ENCODE data around the gene PIH1D1. TPM values are rescaled to one million over a fixed set of nuclear protein-coding genes. Genes with fewer than 3 reads are reported as not detected.

PIH1D1 gene
- total RNA-seq, 1 experiment from 2014 or later = 153 TPM

- TF ChIP-seq, protein P1, sequence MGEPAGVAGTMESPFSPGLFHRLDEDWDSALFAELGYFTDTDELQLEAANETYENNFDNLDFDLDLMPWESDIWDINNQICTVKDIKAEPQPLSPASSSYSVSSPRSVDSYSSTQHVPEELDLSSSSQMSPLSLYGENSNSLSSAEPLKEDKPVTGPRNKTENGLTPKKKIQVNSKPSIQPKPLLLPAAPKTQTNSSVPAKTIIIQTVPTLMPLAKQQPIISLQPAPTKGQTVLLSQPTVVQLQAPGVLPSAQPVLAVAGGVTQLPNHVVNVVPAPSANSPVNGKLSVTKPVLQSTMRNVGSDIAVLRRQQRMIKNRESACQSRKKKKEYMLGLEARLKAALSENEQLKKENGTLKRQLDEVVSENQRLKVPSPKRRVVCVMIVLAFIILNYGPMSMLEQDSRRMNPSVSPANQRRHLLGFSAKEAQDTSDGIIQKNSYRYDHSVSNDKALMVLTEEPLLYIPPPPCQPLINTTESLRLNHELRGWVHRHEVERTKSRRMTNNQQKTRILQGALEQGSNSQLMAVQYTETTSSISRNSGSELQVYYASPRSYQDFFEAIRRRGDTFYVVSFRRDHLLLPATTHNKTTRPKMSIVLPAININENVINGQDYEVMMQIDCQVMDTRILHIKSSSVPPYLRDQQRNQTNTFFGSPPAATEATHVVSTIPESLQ (CRISPR knock-in tag; IDR thresholded peaks at IDR 0.05) = no peak
- TF ChIP-seq ESRRA (CRISPR knock-in tag; IDR thresholded peaks at IDR 0.05; ENCODE audit: borderline replicate concordance) (no peak), FOXJ3 (CRISPR knock-in tag; IDR thresholded peaks at IDR 0.05; ENCODE audit: borderline replicate concordance) (no peak), ZNF121 (CRISPR knock-in tag; IDR thresholded peaks at IDR 0.05) (no peak)
- TF ChIP-seq, protein P2, sequence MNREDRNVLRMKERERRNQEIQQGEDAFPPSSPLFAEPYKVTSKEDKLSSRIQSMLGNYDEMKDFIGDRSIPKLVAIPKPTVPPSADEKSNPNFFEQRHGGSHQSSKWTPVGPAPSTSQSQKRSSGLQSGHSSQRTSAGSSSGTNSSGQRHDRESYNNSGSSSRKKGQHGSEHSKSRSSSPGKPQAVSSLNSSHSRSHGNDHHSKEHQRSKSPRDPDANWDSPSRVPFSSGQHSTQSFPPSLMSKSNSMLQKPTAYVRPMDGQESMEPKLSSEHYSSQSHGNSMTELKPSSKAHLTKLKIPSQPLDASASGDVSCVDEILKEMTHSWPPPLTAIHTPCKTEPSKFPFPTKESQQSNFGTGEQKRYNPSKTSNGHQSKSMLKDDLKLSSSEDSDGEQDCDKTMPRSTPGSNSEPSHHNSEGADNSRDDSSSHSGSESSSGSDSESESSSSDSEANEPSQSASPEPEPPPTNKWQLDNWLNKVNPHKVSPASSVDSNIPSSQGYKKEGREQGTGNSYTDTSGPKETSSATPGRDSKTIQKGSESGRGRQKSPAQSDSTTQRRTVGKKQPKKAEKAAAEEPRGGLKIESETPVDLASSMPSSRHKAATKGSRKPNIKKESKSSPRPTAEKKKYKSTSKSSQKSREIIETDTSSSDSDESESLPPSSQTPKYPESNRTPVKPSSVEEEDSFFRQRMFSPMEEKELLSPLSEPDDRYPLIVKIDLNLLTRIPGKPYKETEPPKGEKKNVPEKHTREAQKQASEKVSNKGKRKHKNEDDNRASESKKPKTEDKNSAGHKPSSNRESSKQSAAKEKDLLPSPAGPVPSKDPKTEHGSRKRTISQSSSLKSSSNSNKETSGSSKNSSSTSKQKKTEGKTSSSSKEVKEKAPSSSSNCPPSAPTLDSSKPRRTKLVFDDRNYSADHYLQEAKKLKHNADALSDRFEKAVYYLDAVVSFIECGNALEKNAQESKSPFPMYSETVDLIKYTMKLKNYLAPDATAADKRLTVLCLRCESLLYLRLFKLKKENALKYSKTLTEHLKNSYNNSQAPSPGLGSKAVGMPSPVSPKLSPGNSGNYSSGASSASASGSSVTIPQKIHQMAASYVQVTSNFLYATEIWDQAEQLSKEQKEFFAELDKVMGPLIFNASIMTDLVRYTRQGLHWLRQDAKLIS (CRISPR knock-in tag; IDR thresholded peaks at IDR 0.05; ENCODE audit: borderline replicate concordance) = no peak
Observed at GRCh38 chr19:49468746-49469447, 17.3 kb upstream of the PIH1D1 start (continued).

GRCh38 chr19:49468199-49468598 is 16.6 kb upstream of the PIH1D1 start:
- DNase-seq (ENCODE audit: low spot score) (no peak), ATAC-seq (no peak)
- no peak for TF ChIP-seq TCF7 (CRISPR knock-in tag; IDR thresholded peaks at IDR 0.05; ENCODE audit: low read depth)
- no peak for TF ChIP-seq ATF1 (CRISPR knock-in tag; IDR thresholded peaks at IDR 0.05)
- no peak for TF ChIP-seq ESRRA (CRISPR knock-in tag; IDR thresholded peaks at IDR 0.05; ENCODE audit: borderline replicate concordance)
- TF ChIP-seq ZNF263 (CRISPR knock-in tag; IDR thresholded peaks at IDR 0.05; ENCODE audit: low read depth) = no peak
- no peak for TF ChIP-seq HMGA2 (CRISPR knock-in tag; IDR thresholded peaks at IDR 0.05)
- TF ChIP-seq SMAD3 (CRISPR knock-in tag; IDR thresholded peaks at IDR 0.05; ENCODE audit: borderline replicate concordance) = no peak
- TF ChIP-seq AR (CRISPR knock-in tag; IDR thresholded peaks at IDR 0.05) = no peak
- no peak for TF ChIP-seq TP53 (CRISPR knock-in tag; IDR thresholded peaks at IDR 0.05)
- Mint-ChIP-seq H3K27me3 (ENCODE audit: low read depth) (no peaks in the 10 kb centered on the region), H3K27ac (no peak overlapping the region), H3K4me3 (no peak overlapping the region), H3K36me3 (peaks cover 2% of the 10 kb centered on the region; the same call in 1 of the 2 replicates), H3K4me1 (peaks cover 7% of the 10 kb centered on the region), H3K9me3 (no peaks in the 10 kb centered on the region)
- POLR2A ChIA-PET = no interaction called here
- CTCF ChIA-PET = interaction anchor here (1.2 to 1.7 kb wide), 5 partner anchors 13 to 141 kb away, joined by 3 to 7 read pairs (median 5); partner anchors contain the start of gene ALDH16A1

- POLR2A ChIA-PET = no interaction called here
- Mint-ChIP-seq H3K27ac (no peak overlapping the region), H3K36me3 (peaks cover 6% of the 10 kb centered on the region), H3K9me3 (no peaks in the 10 kb centered on the region), H3K4me3 (no peak overlapping the region), H3K4me1 (peaks cover 7% of the 10 kb centered on the region), H3K27me3 (ENCODE audit: low read depth) (no peaks in the 10 kb centered on the region)
- CTCF ChIA-PET = interaction anchor here (0.9 to 1.7 kb wide), 2 partner anchors 11 to 82 kb away, joined by 3 to 5 read pairs; no protein-coding TSS in a partner anchor
- ATAC-seq (no peak), DNase-seq (ENCODE audit: low spot score) (no peak)
- TF ChIP-seq PRRX2 (CRISPR knock-in tag; IDR thresholded peaks at IDR 0.05) (no peak), JUN (CRISPR knock-in tag; IDR thresholded peaks at IDR 0.05) (no peak)
Observed at GRCh38 chr19:49465371-49465770, 13.8 kb upstream of the PIH1D1 start.
